DOHH2 (cell line): ENCODE data around the gene N4BP2.

Experiments
- EZH2phosphoT487 ChIP-seq: fragments of 200-600 bp; sonication (generic); IDR thresholded peaks from 2 replicates; pipeline ENCODE4 v1.6.1; 2017; ENCODE audit warnings: borderline replicate concordance, mild to moderate bottlenecking, antibody characterized with exemption, low read length, moderate library complexity, mixed read lengths
- TF ChIP-seq, protein P1 (sequence below): fragments of 200-600 bp; sonication (generic); IDR thresholded peaks from one replicate; pipeline ENCODE4 v1.5.1; 2014; ENCODE audit warnings: antibody characterized with exemption, mild to moderate bottlenecking, low read depth, low read length; ENCODE audit not compliant: poor library complexity, severe bottlenecking

- TF ChIP-seq, protein P1, sequence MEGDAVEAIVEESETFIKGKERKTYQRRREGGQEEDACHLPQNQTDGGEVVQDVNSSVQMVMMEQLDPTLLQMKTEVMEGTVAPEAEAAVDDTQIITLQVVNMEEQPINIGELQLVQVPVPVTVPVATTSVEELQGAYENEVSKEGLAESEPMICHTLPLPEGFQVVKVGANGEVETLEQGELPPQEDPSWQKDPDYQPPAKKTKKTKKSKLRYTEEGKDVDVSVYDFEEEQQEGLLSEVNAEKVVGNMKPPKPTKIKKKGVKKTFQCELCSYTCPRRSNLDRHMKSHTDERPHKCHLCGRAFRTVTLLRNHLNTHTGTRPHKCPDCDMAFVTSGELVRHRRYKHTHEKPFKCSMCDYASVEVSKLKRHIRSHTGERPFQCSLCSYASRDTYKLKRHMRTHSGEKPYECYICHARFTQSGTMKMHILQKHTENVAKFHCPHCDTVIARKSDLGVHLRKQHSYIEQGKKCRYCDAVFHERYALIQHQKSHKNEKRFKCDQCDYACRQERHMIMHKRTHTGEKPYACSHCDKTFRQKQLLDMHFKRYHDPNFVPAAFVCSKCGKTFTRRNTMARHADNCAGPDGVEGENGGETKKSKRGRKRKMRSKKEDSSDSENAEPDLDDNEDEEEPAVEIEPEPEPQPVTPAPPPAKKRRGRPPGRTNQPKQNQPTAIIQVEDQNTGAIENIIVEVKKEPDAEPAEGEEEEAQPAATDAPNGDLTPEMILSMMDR: no peak
- TF ChIP-seq EZH2phosphoT487: no peak
Observed at GRCh38 chr4:40119344-40119743, 62.7 kb downstream of the N4BP2 start.
